GM21528 (cell line): ENCODE results near the gene TRAPPC10.

Source experiments
- ATAC-seq: cut with Tn5 transposase; IDR thresholded peaks from one replicate; pipeline ENCODE4 v1.9.1; 2021; ENCODE audit warnings: mild to moderate bottlenecking, moderate library complexity; ENCODE audit not compliant: unreplicated experiment, low FRiP score

TRAPPC10 gene, protein sequence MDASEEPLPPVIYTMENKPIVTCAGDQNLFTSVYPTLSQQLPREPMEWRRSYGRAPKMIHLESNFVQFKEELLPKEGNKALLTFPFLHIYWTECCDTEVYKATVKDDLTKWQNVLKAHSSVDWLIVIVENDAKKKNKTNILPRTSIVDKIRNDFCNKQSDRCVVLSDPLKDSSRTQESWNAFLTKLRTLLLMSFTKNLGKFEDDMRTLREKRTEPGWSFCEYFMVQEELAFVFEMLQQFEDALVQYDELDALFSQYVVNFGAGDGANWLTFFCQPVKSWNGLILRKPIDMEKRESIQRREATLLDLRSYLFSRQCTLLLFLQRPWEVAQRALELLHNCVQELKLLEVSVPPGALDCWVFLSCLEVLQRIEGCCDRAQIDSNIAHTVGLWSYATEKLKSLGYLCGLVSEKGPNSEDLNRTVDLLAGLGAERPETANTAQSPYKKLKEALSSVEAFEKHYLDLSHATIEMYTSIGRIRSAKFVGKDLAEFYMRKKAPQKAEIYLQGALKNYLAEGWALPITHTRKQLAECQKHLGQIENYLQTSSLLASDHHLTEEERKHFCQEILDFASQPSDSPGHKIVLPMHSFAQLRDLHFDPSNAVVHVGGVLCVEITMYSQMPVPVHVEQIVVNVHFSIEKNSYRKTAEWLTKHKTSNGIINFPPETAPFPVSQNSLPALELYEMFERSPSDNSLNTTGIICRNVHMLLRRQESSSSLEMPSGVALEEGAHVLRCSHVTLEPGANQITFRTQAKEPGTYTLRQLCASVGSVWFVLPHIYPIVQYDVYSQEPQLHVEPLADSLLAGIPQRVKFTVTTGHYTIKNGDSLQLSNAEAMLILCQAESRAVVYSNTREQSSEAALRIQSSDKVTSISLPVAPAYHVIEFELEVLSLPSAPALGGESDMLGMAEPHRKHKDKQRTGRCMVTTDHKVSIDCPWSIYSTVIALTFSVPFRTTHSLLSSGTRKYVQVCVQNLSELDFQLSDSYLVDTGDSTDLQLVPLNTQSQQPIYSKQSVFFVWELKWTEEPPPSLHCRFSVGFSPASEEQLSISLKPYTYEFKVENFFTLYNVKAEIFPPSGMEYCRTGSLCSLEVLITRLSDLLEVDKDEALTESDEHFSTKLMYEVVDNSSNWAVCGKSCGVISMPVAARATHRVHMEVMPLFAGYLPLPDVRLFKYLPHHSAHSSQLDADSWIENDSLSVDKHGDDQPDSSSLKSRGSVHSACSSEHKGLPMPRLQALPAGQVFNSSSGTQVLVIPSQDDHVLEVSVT

DNA sequence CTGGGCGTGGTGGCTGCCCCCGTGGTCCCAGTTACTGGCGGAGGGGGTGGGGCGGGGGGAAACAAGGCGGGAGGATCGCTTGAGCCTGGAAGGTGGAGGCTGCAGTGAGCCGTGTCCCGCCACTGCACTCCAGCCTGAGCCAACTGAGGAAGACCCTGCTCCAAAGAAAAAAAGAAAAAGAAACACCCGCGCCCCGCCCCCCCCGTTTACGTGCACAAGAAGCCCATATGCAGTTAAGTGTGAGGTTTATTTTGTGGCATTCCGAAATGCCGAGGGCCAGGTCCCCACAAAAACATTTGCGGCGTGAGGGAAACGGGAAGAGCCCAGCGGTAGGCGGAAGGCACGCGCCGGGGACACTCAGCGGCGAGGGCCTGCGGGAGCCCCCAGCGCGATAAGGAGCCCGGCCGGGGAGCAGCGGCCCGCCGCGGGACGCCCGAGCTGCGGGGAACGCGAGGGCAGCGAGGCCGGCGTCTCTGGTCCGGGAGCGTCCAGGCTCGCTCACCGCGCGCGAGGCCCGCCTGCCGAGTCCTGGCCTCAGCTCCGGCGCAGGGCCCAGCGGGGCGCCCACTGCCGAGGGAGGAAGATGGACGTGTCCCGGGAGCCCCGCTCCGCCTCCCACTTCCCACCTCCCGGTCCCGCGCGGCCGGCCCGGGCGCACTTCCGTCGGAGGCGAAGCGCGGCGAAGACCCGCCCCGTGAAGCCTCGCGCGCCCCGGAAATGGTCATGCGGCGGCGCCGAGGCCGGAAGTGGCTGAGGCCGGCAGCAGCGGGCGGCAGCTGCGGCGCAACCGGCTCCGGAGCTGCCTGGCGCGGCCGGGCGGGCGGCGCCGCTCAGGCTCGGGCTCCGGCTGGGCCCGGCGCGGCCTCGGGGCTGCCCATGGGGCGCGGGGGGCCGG is at the start of gene TRAPPC10:
Gene TRAPPC10 (plus strand): TSS at position 731 of the 895 bp plus-strand sequence. CDS start 185 bp downstream, outside the sequence.
- ATAC-seq = peak; percentile 66

DNA sequence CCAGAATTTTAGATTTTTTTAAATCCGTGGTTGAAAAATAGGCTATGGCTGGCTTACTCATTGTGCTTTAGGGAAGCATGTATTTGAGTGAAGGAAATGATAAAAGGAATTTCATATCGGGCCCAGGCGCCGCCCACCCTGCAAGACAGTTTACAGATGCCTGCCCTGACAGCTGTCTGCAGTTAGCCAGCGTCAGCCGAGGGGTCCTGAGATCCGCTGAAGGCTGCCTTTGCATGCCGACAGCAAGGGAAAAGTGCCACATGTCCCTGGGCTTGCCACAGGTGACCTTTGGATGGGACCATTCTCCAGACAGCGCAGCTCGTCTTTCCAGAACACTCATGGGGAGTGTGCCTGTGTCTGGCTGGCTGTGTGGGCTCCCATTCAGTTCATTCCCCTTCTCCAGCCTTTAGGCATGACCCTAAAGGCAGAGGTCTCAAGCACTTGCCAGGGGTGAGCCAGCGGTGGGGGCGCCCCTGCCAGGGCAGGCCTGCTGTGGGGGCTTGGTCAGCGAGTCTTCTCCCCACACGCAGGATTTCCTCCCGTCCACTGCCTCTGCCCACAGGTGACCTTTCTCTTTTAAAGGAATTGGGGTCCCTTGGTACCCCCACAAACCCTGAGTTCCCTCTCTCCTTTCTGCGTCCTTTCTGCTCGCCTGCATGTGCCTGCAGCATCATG is 46.1 kb upstream of the TRAPPC10 start:
- ATAC-seq = no peak

DNA sequence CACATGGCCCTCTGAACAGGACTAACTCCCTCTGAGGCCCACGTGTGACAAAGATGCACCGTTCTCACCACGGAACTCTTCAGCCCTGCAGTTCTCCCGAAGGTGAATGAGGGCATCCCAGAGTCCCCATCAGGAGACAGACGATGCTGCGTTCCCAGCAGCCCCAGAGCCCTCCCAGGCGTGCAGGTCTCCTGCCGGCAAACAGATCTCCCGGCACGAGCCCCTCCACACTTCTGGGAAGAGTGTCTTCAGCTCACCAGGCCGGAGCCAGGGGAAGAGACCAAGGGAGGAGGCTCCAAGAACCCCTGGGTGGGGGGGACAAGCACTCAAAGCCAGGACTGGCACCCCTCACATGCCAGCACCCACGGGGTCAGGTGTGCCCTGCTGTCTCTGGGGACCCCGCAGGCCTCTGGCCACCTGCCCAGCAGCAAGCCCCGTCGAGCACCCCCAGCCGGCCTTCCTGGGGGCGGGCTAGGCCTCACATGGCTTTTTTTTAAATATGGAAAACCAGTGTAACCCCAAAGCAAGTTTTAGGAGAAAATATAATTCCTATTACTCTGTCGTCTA is 45.1 kb upstream of the TRAPPC10 start:
- ATAC-seq = no peak

DNA sequence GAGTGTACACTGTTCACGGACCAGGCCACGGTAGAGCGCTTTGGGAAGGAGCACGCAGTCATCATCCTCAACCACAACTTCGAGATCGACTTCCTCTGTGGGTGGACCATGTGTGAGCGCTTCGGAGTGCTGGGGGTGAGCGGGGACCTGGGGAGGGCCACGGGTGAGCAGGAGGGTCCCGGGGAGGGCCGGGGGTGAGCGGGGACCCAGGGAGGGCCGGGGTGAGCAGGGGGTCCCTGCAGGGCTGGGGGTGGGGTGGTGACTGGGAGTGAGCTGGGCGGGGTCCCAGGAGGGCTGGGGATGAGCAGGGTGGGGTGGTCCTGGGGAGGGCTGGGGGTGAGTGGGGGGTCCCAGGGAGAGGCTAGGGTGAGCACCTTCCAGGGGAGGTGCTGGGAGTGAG is 44.1 kb upstream of the TRAPPC10 start:
- ATAC-seq = no peak

DNA sequence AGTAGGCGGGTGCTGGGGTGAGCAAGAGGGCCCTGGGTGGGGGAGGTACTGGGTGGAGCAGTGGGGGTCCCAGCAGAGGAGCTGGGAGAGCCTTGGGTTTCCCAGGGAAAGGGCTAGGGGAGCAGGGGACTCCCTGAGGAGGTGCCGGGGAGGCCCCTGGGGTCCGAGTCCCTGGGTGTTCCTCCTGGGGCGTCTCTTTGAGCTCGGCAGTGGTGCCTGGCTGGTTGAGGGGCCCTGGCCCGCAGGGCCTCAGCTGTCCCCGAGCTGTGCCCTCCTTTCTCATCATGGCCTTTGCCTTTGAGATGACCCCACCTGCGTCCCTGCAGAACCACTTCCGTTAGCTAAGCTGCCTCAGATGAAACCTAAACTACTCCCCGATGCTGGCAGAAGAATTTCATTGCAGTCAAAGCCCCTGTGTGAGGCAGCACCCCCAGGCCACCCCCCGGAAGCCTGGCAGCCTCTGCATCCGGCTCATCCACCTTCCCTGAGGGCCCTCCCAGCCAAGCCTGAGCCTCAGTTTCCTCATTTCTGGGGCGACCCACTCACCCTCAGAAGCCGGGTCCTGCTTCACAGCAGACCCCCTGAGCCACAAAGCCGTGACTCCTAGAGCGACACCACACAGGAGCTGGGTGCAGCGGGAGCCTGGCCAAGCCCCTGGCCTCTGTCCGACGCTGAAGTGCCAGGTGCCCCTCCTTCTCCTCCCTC is 43.5 kb upstream of the TRAPPC10 start:
- ATAC-seq = no peak

DNA sequence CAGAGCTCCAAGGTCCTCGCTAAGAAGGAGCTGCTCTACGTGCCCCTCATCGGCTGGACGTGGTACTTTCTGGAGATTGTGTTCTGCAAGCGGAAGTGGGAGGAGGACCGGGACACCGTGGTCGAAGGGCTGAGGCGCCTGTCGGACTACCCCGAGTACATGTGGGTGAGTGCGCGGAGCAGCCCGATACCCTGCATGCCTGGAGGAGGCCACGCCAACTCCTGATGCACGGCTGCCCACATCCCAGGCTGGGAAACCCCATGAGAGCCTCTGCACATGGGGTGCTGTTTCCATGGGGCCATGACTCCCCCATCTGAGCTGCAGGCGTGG is 43.0 kb upstream of the TRAPPC10 start:
- ATAC-seq = no peak

DNA sequence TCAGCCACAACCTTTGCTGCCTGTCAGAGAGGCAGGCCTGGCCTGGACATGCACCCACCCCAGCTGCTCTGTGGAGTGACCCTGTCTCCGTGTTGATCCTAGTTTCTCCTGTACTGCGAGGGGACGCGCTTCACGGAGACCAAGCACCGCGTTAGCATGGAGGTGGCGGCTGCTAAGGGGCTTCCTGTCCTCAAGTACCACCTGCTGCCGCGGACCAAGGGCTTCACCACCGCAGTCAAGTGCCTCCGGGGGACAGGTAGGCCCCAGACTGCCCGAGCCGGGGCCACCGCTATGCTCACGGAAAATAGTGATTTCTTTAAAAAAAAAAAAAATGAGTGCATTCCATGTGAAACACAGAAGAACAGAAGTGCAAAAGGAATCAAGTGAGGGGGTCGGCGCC is 41.6 kb upstream of the TRAPPC10 start:
- no peak for ATAC-seq

DNA sequence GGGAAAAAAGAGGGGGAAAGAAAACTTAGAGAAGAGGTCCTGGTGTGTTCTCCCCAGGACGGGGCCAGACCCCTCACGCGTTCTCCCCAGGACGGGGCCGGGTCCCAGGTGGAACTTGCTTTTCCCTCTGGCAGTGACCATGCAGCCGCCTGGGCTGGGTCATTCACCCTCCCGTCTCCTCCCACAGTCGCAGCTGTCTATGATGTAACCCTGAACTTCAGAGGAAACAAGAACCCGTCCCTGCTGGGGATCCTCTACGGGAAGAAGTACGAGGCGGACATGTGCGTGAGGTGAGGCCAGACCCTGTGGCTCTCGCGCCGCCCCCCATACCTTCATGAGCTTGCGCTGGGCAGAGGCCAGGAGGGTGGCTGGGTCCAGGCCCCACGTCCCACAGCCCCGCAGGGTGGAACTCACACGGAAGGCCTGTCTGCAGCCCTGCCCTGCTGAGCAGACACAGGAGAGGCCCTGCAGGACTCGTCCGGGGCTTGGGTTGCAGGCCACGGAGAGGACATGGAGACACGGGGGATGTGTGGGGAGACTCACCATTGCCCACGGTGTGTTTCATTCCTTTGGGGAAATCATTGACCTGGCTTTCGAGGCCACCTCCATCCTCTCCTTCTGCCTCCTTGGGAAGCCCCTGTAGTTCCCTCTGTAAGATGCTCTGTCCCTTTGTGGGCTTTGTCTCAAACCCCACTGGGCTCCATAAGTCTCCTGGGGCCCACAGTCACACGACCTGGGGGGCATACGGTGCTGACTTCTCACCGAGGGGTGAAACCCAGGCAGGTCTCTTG is 40.7 kb upstream of the TRAPPC10 start:
- no peak for ATAC-seq

DNA sequence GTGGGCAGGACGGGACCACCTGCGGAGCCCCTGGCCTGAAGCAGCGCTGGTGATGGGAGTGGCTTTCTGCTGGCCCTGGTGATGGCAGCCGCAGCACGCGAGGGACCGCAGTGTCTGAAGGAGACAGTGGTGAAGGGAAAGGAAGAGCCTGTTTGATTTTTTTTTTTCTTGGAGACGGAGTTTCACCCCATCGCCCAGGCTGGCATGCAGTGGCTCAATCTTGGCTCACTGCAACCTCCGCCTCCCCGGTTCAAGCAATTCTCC is 40.2 kb upstream of the TRAPPC10 start:
- ATAC-seq = no peak

DNA sequence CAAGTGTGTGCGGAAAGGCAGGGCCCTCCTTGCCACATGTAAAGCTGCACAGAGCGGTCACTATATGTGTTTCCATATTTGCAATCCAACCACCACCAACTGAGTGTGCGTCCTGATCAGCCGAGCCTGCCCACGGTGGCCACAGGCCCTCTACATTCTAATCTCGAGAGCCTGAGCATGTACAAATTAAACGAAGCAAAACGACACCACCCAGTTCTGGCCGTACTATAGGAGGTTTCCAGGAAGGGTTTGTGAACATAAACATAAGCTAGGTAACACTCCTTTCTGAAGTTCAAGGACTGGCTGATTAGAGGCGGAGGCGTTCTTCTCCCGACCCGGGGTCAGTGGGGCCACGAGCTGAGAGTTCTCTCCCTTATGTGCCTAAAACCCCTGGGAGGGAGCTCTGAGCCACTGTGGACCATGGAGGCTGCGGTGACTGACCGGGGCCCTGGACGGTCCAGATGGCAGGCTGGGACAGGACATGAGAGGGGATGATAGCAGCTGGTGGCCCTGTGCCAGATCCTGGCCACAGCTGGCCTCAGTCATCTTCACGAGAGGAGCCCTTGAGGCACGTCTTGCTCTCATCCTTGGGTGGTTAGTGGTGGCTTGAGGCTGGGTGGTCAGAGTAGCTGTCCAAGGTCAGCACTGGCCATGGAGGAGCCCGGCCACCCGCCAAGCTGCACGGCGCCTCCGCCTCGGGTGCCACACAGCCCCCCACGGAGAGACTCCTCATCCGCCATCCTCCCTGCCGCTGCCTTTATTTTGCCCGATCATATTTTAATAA is 39.1 kb upstream of the TRAPPC10 start:
- ATAC-seq = no peak

DNA sequence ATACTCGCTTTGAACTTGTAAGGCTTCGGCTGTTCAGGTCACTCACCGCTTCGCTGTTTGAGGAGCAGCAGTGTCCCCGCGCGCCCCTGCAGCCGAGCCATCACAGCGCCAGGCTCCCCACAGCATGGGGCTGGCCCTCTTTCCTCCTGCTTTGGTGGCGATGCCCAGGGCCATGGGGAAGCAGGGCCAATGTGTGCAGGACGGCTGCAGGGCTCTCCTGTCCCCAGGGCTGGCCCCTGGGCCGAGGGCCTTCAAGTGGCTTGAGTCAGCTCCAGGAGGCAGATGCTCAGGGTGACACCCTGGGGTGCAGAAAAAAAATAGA is 38.5 kb upstream of the TRAPPC10 start:
- no peak for ATAC-seq

DNA sequence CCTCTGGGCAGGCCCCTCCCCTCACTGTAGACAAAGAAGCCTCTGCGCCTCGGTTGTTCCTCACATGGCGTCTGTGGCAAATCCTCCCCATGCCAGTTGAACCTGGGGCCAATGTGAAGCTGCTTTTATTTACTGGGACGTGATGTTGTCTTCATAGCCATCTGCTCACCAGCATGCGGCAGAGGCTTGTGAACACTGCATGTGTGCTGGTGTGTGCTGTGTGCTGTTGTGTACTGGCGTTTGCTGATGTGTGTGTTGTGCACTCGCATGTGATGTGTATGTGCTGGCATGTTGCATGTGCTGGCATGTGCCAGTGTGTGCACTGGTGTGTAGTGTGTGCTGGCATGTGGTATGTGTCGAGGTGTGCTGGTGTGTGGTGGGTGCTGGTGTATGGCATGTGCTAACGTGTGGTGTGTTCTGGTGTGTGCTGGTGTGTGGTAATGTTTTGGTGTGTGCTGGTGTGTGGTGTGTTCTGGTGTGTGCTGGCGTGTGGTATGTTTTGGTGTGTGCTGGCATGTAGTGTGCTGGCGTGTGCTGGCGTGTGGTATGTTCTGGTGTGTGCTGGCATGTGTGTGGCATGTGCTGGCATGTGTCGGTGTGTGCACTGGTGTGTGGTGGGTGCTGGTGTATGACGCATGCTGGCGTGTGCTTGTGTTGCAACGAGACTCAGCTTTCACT is 37.2 kb upstream of the TRAPPC10 start:
- no peak for ATAC-seq

DNA sequence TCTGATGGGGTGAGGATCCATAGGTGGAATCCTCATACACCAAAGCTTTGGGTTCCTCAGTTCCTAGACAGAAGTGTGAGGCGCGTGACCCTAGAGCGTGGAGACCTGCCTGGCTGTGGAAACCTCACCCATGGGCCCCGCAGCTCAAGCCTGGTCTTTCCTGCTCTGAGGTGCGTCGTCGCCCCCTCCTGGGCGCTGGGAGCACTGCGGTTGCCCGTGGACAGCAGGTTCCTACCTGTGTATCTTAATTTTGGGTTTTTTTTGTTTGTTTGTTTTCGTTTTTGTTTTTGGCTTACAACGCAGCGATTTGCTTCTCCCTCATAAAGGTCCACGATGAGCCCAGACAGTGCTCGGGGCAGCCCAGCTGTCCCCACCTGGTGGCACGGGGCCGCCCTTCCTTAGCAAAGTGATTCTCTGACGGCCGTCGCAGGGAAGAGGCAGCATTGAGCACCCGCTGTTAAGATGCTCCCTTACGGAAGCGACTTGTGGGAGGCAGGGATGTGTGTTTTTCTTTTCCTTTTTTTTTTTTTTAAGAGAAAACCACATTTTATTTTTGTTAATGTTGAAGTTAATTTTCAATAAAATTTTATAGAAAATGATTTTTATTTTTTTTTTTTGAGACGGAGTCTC is 36.5 kb upstream of the TRAPPC10 start:
- no peak for ATAC-seq

DNA sequence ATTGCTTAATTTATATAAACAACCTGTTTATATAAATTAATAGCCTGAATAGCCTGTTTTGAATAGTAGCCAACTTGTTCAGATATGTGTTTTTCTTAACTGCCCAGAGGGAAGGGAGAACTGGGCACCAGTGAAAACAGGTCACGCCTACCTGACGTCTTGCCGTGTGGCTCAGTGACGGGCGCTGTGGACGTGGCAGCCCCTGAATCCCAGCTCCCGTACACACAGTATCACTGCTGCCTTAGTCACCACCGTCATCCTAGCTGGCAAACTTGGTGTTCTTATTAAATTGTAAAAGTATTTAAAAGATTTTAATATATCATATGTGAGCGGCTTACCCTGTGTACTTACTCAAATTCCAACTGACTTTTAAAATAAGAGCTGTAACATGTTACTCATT is 35.4 kb upstream of the TRAPPC10 start:
- ATAC-seq = no peak

DNA sequence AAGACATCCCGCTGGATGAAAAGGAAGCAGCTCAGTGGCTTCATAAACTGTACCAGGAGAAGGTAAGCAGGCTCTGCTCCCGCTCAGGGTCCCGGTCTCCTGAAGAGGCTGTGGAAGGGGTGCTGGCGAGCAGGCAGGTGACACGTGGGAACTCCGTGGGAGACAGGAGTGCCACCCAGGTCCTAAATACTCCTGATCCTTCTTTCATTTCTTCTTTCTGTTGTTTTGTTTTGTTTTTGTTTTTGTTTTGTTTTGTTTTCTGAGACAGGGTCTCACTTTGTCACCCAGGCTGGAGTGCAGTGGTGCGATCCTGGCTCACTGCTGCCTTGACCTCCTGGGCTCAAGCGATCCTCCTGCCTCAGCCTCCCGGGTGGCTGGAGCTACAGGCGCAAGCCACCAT is 34.0 kb upstream of the TRAPPC10 start:
- ATAC-seq = no peak

DNA sequence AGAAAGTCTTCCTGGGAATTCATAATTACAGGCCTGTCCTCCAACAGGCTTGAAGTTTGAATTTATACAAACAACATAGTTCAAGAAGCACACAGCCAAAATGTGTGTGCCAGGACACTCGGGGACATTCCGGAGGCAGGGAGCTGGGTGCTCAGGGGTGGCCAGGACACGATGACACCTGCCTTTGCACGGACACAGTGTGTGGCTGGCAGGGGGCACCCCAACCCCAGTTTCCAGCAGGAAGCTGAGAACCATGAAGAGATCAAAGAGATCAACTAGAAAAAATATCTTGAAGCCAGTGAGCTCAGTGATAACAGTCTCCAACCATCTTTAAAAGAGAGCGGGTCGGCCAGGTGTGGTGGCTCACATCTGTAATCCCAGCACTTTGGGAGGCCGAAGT is 32.5 kb upstream of the TRAPPC10 start:
- no peak for ATAC-seq
